ENCODE results near the gene KLHL3. TPM values are rescaled to one million over a fixed set of nuclear protein-coding genes. Genes with fewer than 3 reads are reported as not detected.
"Not testable (repeated sequence)": the region's sequence is repeated elsewhere in the genome, so short reads cannot be mapped to it uniquely, and the experiment has no call there.

The KLHL3 gene
- total RNA-seq, 2 donors from 2014 or later = 3.1 to 17.2 TPM

GRCh38 chr5:137667341-137667740 is 68.5 kb downstream of the KLHL3 start:
- ATAC-seq = no peak
- no peak for DNase-seq (ENCODE audit: low spot score in 2 of 2)
- Mint-ChIP-seq H3K27ac (peak overlapping the region in 1 of 2 donors; percentile 70), H3K9me3 (no peaks in the 10 kb centered on the region), H3K36me3 (peaks cover 0 to 6% of the 10 kb centered on the region in 2 donors)

GRCh38 chr5:137666901-137667300 is 69.0 kb downstream of the KLHL3 start:
- DNase-seq (ENCODE audit: low spot score in 2 of 2) (no peak), ATAC-seq (no peak)
- Mint-ChIP-seq H3K9me3 (no peaks in the 10 kb centered on the region), H3K36me3 (peaks cover 0 to 6% of the 10 kb centered on the region in 2 donors), H3K27ac (peak overlapping the region in 1 of 2 donors; percentile 70)

DNA sequence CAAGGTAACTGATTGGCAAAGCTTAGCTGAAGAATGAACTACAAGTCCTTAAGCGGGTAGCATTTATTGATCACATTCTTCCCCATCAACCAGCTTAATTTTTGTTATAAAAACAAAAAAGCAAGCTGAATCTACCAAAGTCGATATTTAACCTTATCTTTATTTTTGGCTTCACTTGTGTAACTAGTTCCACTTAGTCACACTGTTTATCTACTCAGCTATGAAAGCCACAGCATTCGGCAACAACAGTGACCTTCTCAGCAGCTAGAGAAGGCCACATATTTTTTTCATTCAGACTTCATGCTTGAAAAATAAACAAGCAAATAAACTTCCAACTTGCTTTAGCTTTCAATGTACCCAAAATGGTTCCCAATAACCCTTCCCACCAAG is 69.4 kb downstream of the KLHL3 start:
- H3K9me3 Mint-ChIP-seq = no peaks in the 10 kb centered on the region
- no peak for DNase-seq (ENCODE audit: low spot score in 2 of 2)
- H3K27ac Mint-ChIP-seq = peak overlapping the region in 1 of 2 donors; percentile 70
- ATAC-seq = peak; percentile 51 to 63
- peaks cover 0 to 6% of the 10 kb centered on the region in 2 donors for H3K36me3 Mint-ChIP-seq

- Mint-ChIP-seq H3K27ac (peak overlapping the region; percentile 70 to 79), H3K9me3 (no peaks in the 10 kb centered on the region), H3K36me3 (peaks cover 0 to 6% of the 10 kb centered on the region in 2 donors)
- ATAC-seq (peak; percentile 99 to 100), DNase-seq (ENCODE audit: low spot score in 2 of 2) (peak in 1 of 2 donors; percentile 23)
These were observed 70.0 kb downstream of the KLHL3 start for GRCh38 chr5:137665678-137666460.

GRCh38 chr5:137660349-137660817 is 75.5 kb downstream of the KLHL3 start:
- Mint-ChIP-seq H3K27ac (no peak overlapping the region), H3K36me3 (no peaks in the 10 kb centered on the region), H3K9me3 (no peaks in the 10 kb centered on the region)
- ATAC-seq = peak; percentile 91 to 93
- DNase-seq (ENCODE audit: low spot score in 2 of 2) = peak; percentile 66 to 70

DNA sequence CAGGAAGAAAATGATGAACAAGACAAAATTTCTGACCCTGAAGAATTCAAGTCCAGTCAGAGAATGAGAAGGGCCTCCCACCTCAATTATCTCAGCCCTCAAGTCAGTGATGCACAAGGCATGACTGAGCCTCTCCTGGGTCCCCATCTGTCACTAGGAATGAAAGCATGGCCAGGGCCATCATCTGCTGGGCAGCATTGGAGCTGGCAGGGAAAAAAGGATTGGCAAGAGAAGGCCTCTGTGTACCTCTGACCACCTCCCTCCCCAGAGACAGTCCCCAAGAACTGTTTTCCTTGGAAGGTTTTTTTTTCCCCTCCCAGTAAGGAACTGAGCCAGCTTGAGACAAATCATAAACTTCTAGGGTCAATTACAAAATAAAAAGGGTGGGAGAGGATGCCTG is 76.7 kb downstream of the KLHL3 start:
- Mint-ChIP-seq H3K27ac (no peak overlapping the region), H3K9me3 (no peaks in the 10 kb centered on the region), H3K36me3 (no peaks in the 10 kb centered on the region)
- no peak for DNase-seq (ENCODE audit: low spot score in 2 of 2)
- ATAC-seq = no peak

GRCh38 chr5:137658324-137658723 is 77.6 kb downstream of the KLHL3 start:
- H3K36me3 Mint-ChIP-seq = no peaks in the 10 kb centered on the region
- no peak overlapping the region for H3K27ac Mint-ChIP-seq
- no peak for DNase-seq (ENCODE audit: low spot score in 2 of 2)
- no peaks in the 10 kb centered on the region for H3K9me3 Mint-ChIP-seq
- ATAC-seq = no peak

DNA sequence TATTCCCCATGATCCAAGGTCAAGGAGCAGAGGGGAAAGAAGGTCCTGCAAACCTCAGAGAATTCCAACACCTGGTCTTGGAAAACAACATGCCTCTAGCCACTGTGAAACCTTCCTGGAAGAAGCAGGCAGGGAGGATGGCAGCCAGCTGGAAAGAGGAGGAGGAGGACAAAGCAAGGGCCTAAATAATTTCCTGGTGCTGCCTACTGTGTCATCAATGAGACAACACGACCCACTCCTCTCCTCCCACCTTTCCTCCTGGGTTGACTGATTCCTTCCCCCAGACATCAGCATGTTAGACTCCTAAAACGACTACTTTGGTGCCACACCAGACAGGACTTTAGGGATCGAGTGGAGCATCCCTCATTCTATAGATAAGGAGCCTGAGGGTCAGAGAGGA is 78.8 kb downstream of the KLHL3 start:
- Mint-ChIP-seq H3K36me3 (no peaks in the 10 kb centered on the region), H3K9me3 (no peaks in the 10 kb centered on the region), H3K27ac (no peak overlapping the region)
- ATAC-seq (no peak), DNase-seq (ENCODE audit: low spot score in 2 of 2) (no peak)

DNA sequence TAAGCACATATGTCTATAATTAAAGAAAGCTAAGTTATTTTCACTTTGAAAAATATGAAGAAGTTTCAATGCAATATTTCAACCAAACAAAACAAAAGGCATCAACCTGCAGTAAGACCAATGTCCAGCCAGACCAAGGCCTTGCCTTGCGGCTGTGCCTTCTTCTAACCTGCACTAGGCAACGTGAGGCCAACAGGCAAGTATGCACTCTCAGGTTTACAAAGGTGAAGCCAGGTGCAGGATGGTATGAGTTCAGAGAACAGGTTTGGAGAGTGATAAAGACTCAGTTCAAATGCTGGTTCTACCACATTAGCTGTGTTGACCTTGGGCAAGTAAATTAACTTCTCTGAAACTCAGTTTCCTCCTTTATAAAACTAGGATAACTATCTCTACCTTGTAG is 79.3 kb downstream of the KLHL3 start:
- no peak for ATAC-seq
- Mint-ChIP-seq H3K36me3 (no peaks in the 10 kb centered on the region), H3K9me3 (no peaks in the 10 kb centered on the region), H3K27ac (no peak overlapping the region)
- no peak for DNase-seq (ENCODE audit: low spot score in 2 of 2)

DNA sequence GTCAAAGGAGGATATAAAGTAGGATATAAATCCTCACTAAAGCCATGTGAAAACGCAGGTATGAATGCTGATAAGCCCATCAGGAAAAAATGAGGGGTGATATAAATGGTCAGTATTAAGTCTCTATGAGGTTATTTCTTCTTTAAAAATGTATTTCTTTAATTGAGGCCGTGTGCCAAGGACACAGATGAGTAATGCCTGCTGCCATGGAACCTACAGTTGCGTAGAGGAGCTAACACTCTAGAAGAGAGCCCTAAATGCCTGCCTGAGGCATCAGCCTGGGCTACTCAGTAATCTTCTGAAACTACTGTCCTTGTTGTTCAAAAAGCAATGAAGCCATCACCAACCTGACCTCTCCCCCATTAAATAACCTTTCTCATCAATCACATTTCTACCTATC is 84.9 kb downstream of the KLHL3 start:
- Mint-ChIP-seq H3K9me3 (no peaks in the 10 kb centered on the region), H3K27ac (no peak overlapping the region), H3K36me3 (peaks cover 3 to 9% of the 10 kb centered on the region in 2 donors)
- ATAC-seq = no peak
- no peak for DNase-seq (ENCODE audit: low spot score in 2 of 2)

DNA sequence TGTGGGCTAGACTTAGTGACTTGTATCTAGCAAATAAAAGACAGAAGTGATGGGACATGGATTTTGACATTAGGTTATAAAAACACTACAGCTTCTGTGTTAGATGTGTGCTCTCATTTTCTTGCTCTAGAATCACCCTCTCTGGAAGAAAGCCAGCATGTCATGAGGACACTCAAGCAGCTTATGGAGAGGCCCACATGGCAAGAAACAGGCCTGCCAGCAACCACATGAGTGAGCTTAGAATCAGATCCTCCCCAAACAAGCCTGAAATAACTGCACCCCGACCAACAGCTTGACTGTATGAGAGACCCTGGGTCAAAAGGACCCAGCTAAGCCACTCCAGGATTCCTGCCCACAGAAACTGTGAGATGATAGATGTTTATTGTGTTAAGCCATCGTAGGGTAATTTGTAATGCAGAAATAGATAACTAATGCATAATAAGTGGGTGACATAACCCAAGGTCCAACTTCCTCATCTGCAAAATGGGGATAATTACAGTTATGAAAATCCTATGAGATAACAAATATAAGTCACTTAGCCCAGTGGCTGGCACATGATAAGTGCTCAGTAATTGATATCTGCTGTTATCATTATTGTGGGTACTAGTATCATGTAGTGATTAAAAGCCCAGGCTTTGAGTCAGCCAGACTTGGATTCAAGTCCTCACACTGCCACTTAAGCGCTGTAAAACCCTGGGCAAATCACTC is 86.5 kb downstream of the KLHL3 start:
- H3K27ac Mint-ChIP-seq = no peak overlapping the region
- ATAC-seq = no peak
- DNase-seq (ENCODE audit: low spot score in 2 of 2) = no peak
- no peaks in the 10 kb centered on the region for H3K9me3 Mint-ChIP-seq
- H3K36me3 Mint-ChIP-seq = peaks cover 8 to 16% of the 10 kb centered on the region in 2 donors

DNA sequence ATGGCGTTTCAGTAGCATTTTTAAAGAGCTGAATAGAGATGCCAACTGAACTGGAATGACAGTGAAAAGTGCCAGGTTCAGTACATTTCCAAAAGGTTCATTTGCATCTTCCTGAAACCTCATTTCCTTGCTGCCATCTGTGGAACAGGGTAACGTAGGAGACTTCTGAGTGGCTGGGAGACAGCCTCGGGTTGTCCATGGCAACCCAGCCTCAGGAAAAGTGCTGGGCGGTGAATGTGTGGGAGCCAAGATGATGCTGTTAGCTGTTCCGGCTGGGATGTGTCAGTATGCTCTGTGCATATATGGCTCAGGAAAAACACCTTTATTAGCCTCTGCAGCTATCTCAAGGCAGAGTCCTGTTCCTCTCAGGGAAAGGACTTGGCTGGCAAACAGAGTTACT is 87.5 kb downstream of the KLHL3 start:
- ATAC-seq (no peak), DNase-seq (ENCODE audit: low spot score in 2 of 2) (no peak)
- Mint-ChIP-seq H3K9me3 (no peaks in the 10 kb centered on the region), H3K27ac (no peak overlapping the region), H3K36me3 (peaks cover 8 to 16% of the 10 kb centered on the region in 2 donors)

DNA sequence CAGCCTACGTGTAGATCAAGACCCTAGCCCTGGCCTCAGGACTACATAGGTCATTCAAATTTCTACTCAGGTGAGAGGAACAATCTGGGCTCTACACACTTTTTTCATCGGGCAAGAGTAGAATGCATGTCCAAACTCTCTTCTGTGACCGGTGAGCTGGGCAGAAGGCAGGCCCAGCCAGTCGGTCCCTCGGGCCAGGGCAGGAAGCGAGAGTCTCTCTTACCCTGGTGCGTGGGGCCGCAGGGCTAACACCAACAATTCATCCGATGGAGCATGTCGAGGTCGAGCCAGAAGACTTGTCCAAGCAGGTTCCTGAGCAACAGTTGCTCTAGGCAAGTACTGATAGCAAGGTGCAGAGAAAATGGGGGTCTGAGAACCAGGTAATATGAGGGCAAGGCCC is 88.5 kb downstream of the KLHL3 start:
- H3K9me3 Mint-ChIP-seq = no peaks in the 10 kb centered on the region
- no peak overlapping the region for H3K27ac Mint-ChIP-seq
- DNase-seq (ENCODE audit: low spot score in 2 of 2) (no peak), ATAC-seq (no peak)
- peaks cover 8 to 16% of the 10 kb centered on the region in 2 donors for H3K36me3 Mint-ChIP-seq

DNA sequence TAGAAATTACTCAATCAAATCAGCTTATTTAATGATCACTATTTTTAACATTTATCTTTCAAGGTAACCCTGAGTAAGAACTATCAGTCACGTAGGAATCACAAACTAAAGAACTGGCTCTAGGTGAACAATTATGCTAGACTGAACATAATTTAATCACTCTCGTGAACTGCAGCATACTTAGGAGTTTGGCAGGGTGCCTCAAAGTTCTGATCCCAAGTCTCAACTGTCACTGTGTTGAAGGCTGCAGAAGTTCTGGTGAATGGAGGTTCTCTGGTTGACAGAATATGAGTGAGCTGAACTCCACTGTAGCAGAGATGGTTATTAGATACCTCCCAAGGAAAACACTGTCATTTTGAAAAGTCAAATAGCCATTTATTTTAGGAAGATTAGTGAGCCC is 89.1 kb downstream of the KLHL3 start:
- Mint-ChIP-seq H3K9me3 (no peaks in the 10 kb centered on the region), H3K36me3 (peaks cover 8 to 16% of the 10 kb centered on the region in 2 donors), H3K27ac (no peak overlapping the region)
- DNase-seq (ENCODE audit: low spot score in 2 of 2) = no peak
- no peak for ATAC-seq

DNA sequence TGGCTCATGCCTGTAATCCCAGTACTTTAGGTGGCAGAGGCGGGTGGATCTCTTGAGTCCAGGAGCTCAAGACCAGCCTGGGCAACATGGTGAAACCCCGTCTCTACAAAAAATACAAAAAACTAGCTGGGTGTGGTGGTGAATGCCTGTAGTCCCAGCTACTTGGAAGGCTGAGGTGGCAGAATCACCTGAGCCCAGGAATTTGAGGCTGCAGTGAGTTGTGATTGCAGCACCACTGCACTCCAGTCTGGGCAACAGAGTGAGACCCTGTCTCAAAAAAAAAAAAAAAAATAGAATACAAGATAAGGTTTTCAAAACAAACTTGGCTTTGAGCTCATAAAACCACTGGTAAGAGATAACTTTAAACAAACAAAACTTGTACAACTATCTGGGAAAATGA is 92.8 kb downstream of the KLHL3 start:
- H3K27ac Mint-ChIP-seq; ATAC-seq; DNase-seq (ENCODE audit: low spot score in 2 of 2); H3K9me3 Mint-ChIP-seq: not testable (repeated sequence)
- peaks cover 12 to 16% of the 10 kb centered on the region in 2 donors for H3K36me3 Mint-ChIP-seq

- Mint-ChIP-seq H3K36me3 (peaks cover 12 to 16% of the 10 kb centered on the region in 2 donors), H3K27ac (no peak overlapping the region), H3K9me3 (no peaks in the 10 kb centered on the region)
- no peak for ATAC-seq
- DNase-seq (ENCODE audit: low spot score in 2 of 2) = no peak
These were observed 93.8 kb downstream of the KLHL3 start for GRCh38 chr5:137642091-137642490.

- Mint-ChIP-seq H3K27ac (no peak overlapping the region), H3K36me3 (peaks cover 8 to 10% of the 10 kb centered on the region in 2 donors), H3K9me3 (no peaks in the 10 kb centered on the region)
- ATAC-seq = no peak
- DNase-seq (ENCODE audit: low spot score in 2 of 2) = no peak
These were observed 94.7 kb downstream of the KLHL3 start for GRCh38 chr5:137641148-137641547.

All from activated naive CD4-positive, alpha-beta T cell treated with anti-CD3 and anti-CD28 coated beads, Interleukin-2, amount 50 U/mL, for 72 hours (primary cell).